ENCODE results near the gene RSU1.

DNA sequence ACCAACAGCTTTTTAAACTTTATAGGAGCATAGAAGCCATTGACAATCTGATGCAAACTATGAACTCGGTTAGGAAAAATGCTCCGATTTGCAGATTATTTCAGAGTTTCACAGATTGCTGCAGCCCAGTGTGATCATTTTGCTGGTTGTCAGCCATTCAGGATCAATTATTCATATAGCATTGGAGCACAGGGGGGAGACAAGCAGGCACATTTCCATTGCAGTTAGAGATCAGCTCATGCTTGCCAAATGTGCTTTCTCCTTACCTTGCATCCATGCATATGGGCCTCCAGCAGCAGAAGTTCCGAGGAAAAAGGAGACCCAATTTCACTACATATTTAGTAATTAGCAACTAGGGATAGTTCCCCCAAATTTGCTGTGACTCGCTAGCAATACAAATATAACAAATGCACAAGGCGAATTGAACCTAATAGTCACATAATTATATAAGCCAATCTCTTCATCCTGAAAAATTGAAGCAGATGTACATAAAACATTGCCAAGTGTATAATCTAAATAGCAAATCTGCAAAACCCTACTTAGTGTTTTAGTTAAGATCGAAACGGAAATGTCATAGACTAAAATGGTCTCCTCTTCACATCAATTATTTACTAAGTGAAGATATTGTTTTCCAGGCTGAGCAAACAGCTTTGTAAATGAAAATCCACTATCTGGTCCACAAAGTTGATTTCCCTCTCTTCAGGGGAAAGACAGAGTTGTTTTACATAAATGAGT lies 49.5 kb upstream of the RSU1 start:
- TF ChIP-seq, protein P1, sequence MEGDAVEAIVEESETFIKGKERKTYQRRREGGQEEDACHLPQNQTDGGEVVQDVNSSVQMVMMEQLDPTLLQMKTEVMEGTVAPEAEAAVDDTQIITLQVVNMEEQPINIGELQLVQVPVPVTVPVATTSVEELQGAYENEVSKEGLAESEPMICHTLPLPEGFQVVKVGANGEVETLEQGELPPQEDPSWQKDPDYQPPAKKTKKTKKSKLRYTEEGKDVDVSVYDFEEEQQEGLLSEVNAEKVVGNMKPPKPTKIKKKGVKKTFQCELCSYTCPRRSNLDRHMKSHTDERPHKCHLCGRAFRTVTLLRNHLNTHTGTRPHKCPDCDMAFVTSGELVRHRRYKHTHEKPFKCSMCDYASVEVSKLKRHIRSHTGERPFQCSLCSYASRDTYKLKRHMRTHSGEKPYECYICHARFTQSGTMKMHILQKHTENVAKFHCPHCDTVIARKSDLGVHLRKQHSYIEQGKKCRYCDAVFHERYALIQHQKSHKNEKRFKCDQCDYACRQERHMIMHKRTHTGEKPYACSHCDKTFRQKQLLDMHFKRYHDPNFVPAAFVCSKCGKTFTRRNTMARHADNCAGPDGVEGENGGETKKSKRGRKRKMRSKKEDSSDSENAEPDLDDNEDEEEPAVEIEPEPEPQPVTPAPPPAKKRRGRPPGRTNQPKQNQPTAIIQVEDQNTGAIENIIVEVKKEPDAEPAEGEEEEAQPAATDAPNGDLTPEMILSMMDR (IDR thresholded peaks at IDR 0.05; ENCODE audit: borderline replicate concordance, extremely low read depth, low read length, poor library complexity, severe bottlenecking) = no peak
- TF ChIP-seq EZH2 (IDR thresholded peaks at IDR 0.05; ENCODE audit: borderline replicate concordance, low read depth, low read length, severe bottlenecking) = no peak
